ENCODE data around the gene TMEM234. TPM values are rescaled to one million over a fixed set of nuclear protein-coding genes. Genes with fewer than 3 reads are reported as not detected.

TMEM234 gene
- total RNA-seq, 1 donor from 2014 or later: 17.5 TPM

DNA sequence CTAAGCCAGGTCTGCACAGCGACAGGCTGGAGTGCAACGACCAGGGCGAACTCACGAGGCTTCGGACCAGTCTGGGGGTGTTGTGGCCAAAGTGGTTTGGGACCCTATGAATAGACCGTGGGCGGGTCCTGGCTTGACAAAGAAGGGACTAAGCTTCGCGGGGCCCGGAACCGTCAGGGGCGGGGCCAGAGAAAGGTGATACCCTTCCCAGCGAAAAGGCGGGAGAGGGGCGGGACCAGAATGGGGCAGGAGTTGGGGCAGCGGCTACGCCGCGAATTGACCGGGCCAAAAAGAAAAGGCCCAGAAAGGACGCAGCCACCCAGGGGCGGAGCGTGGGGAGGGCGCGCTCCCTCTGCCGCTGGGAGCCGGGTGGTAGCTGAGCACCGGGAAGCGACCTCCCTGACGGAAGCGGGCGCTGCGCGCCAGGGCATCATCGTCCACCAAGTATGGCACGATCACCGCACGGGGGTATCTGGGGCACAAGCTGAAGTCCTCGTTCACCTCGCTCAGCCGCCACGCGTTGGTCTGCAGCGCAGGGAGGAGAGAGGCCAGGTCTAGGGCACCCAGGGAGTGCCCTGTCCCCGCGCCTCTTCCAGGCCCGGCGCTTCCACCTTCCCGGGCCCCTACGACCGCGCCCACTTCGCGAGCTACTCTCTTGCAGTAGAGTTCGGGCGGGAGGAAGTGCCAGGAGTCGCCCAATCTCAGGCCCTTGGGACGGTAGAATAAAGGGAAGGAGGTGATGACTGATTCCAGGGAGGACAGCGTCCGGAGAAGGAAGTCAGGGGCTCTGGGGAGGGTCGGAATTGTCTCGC lies 18.2 kb upstream of the TMEM234 start:
- intact Hi-C loops (cut with micrococcal nuclease): no loop called here

DNA sequence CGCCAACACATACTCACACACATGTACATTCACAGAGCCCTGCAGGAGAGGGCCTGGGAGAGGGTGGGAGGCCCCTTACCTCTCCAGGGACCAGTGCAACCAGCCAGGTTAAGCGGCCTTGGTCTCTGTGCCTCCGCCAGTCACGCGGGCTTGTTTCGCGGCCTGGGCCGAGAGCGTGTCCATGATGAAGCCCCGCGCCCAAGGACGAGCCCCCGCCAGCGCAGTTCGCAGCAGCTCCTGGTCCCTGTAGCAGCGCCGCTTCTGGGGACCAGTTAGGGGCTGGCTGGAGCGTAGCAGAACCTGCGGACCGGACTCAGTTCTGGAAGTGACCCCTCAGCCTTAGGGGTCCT lies 17.6 kb upstream of the TMEM234 start:
- intact Hi-C loops (cut with micrococcal nuclease): no loop called here

DNA sequence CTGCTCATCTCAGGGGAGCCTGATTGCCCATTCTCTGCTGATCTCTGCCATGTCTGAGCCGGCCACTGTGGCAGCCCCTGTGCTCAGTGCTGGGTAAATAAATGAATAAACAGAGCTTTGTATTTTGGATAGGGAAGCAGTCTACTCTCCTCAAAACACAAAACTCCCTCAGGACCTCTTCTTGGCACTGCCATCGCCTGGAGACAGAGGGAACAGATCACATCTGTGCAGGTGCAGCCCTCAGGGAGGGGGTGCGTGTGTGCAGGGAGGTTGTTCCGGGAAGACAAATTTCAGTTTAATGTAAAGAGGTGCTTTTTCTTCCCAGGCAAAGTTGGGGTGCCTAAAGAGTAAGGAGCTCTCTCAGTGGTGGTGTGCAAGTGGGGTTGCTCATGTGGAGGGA lies 17.2 kb upstream of the TMEM234 start:
- intact Hi-C loops (cut with micrococcal nuclease): no loop called here

DNA sequence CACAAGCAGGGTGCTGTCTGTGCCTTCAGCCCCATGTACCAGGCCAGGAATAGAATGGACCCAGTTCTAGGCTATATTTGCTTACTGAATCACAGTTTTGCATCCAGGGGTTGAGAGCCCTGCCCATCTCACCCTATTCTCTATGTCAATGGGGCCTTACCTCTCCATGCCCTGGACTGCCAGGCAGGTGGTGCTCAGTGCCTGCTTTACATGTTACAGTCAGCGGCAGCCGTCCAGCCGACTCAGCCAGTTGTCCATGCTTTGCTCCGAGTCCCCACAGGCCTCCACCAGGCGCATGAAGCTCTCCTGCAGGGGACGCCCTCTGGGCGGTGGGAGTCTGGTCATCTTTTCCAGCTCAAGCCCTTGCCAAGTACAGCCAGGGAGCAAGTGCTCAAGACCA lies 12.6 kb upstream of the TMEM234 start:
- intact Hi-C loops (cut with micrococcal nuclease): no loop called here

DNA sequence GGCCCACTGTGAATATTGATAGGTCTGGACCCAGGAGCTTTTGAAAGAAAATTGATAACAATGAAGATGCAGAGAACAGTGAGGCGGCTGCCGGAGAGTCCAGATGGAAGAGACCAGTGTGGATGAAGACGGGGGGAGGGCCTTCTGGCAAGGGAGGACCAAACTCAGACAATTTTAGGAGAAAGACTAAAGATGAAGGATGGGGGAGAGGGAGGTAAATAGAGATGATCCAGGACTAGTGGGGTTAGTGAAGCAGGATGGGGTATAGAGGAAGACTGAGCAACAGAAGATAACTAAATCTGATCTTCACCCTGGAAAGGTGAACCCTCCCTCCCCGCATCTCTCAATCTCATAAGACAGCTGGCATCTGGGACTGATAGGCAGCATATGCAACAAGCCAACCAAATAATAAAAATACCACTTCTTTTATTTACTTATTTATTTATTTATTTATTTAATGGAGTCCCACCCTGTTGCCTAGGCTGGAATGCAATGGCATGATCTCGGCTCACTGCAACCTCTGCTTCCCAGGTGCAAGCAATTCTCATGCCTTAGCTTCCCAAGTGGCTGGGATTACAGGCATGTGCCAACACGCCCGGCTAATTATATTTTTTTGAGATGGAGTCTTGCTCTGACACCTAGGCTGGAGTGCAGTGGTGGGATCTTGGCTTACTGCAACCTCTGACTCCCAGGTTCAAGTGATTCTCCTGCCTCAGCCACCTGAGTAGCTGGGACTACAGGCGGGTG lies 10.6 kb upstream of the TMEM234 start:
- intact Hi-C loops (cut with micrococcal nuclease): no loop called here

DNA sequence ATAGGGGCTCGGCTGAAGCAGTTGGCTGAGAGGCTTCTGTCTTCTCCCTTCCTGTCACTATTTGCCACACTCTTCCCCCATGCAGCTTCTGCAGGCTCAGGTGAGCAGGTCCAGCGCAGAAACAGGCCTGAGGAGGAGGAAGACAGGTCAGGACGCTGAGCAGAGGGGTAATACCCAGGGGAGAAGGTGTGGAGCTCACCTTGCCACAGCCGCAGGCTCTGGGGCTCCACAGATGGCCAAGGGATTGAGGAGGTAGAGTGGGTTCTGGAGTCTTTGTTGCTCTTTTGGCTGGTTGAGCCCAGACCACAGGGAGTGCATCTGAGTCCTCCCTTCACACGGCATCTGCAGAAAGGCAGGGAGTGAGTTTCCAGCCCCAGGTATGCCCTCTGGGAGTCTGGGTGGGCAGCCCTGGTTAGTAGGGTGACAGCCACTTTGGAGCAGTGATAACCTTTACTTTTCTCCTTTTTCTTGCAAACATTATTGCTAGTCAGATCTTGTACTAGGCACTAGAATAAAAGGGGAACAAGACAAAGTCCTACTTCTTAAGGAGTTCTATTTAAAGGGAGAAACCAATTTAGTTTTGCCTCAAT lies 9.8 kb upstream of the TMEM234 start:
- intact Hi-C loops (cut with micrococcal nuclease): no loop called here

DNA sequence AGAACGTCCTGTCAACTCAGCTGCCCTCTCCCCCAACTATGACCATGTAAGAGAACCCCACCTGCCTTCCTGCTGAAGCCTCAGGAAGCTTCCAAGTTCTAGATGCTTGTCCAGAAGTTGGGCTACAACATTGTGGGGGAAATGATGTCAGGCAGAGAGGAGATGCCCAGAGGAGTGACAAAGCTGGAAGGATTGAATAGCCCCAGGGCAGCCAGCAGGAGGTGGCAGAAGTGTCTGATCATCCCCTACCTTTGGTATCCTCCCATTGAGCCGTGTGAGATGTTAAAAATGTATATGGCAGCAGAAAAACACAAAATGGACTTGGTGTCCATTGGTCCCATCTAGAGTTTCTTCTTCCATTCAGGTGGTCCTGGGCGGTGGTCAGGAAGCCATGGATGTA lies 6.6 kb upstream of the TMEM234 start:
- intact Hi-C loops (cut with micrococcal nuclease): no loop called here

DNA sequence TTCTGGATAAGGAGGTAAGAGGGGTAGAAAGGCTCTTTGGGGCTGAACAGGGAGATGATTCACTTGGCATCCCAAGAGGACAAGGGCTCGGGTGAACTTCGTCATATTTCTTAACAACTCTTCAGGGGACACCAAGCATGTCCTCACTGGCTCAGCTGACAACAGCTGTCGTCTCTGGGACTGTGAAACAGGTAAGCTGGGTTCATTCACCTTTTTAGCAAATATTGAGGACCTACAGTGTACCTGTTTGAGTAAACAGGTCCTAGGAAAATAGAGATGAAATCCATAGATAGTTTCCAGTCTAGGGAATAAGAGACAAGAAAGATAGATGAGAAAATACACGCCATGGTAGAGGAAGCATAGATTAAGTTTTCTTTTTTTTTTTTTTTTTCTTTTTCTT lies 2.1 kb upstream of the TMEM234 start:
- intact Hi-C loops (cut with micrococcal nuclease): no loop called here

DNA sequence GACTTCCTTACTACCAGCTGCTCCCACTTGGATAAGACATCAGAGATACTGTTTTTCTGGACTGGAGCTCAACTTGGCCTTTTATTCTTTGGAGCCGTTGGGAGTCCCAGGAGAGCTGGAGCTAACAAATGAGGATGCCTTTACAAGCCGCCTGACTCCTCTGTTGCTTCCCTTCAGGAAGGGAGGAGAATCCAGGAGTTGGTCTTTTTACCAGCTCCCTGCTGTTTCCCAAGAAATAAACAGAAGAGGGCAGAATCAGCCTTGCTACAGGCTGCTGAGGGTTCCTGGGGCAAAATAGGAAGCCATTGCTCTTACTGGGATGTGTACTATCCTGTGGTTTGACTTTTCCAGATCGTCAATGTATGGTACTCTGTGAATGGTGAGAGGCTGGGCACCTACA lies 1.5 kb upstream of the TMEM234 start:
- intact Hi-C loops (cut with micrococcal nuclease): loop anchor here (2.0 kb wide), 2 partner anchors 23 to 67 kb away; partner anchors contain the start of gene CCDC28B

DNA sequence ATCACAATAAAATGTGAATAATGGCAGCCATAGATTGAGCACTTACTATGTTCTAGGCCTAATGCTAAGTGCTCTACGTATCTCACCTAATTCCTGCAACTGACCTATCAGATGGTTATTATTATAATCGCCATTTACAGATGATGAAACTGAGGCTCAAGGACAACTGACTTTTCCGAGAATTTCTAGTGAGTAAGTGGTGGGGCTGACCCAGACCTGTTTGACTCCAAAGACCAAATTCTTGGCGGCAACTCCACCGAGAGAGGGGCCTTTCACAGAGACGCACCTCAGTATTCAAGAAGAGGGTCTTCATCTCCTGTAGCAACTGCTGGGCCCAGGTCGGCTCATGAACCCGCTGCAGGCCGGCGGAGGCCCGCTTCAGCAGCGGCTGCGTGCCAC lies 573 bp downstream of the TMEM234 start:
- intact Hi-C loops (cut with micrococcal nuclease): no loop called here

DNA sequence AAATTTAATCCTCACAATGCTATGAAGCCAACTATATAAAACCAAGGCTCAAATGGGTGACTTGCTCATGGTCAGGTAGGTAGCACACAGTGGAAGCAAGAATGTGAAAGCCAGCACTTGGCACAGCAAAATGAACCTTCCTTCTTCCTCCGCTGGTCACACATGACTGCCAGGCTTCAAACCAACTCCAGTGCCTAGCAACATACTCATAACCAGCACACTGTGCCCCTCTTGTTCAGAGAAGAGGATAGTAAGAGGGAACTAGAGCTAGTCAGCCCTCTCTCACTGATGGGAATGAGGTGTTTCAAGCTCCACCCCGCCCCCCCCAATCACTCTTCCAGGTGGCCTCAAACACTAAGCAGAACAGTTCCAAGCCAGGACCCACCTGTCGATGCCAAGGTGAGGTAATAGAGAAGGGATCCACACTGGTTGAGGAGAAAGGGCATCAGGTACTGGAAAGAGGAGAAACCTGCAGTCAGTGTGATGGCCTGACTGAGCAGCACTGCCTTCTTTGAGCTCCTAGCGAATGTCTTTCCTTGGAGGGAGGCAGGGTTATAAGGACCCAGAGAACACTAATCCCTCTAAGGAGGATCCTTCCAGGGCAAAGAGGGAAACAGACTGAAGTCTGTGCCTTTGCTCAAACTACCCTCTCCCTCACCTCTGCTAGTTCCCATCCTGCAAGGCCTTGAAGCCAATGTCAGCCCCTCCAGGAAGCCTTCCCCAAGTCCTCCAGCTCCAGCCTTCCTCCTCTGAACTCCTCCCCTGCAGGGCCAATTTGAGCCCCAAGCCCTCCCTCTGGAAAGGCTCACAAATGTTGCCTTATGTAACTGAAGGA lies 1.2 kb downstream of the TMEM234 start:
- intact Hi-C loops (cut with micrococcal nuclease): no loop called here

DNA sequence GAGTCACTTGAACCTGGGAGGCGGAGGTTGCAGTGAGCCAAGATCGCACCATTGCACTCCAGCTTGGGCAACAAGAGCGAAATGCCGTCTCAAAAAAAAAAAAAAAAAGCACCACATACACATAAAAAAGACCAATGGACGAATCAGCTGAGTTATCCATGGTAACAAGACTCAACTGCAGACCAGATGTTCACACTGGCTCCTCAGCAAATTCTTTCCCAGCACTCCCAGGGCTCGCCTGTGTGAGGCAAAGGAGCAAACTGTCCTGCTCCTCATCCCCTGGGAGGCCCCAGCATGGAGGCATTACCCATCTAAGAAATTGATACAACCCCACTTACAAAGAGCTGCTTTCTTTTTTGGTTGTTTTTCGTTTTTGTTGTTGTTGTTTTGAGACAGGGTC lies 3.1 kb downstream of the TMEM234 start:
- intact Hi-C loops (cut with micrococcal nuclease): no loop called here

DNA sequence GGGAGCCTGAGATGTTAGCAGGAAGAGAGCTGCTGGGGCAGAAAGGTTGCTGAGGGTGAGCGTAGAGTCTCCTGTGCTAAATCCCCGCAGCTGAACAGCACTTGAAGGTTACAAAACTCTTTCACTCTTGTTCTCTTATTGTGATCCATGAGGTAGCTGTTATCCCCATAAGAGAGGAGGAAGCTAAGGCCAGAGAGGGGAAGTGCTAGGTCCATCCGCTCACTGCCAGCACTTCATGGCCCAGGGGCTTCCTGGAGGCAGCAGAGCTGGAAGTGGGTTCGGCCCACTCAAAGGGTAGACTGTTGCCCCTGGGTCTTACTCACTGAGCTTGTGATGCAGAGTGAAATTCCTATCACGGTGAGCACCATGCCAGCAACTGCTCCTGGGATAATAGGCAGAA lies 5.6 kb downstream of the TMEM234 start:
- intact Hi-C loops (cut with micrococcal nuclease): no loop called here

DNA sequence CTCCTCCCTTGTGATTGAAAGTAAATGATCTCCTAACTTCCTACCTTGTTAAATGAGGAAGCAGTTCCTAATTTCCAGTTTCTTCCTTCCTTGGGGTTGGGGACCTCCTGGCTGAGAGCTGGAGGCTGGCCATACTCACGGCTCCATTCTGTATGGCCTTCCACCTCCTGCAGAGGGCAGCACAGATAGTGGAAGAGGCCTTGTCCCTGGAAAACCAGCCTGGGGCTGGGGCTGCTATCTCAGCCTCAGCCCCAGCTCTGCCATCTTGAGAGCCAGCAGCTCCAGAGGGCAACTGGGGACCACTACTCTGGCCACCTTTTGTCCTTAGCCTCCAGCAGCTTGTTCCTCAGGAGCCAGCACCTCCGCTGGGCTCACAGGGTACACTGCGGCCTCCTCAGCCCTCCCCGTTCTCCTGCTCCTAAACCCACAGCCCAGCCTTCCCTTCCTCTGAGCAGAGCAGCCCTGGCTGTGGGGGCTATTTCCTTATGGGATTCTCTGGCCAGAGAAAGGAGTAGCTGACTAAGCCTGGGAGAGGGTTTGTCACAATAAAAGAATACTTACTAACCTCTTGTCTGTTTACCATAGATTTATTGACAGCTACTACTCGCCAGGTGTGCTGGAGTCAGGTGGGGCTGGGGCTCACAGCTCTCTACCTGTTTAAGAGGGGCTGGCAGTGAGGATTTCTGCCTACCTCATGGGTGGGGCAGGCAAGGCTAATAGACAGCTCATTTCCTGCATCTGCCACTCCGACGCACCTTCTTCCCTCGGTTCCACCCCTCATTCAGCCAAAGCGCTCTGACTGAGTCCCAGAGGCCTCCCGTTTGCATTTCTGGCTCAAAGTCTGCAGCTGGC lies 6.3 kb downstream of the TMEM234 start:
- intact Hi-C loops (cut with micrococcal nuclease): loop anchor here (1.0 kb wide), 2 partner anchors 156 to 198 kb away; no protein-coding TSS in a partner anchor

DNA sequence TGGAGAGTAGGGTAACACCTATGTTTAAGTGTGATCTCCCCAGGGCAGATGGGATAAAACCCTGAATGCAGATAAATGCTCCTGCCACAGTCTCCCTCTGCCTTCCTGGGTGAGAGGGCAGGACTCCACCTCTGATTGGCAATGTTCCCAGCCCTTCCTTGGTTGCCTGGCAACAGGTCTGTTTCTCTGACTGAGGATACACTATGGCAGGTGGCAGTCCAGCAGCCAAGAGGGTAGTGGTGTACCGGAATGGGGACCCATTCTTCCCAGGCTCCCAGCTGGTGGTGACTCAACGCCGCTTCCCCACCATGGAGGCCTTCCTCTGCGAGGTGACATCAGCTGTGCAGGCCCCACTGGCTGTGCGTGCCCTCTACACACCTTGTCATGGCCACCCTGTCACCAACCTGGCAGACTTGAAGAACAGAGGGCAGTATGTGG lies 13.2 kb downstream of the TMEM234 start, which contains the start of gene DCDC2B:
TSS of gene DCDC2B (plus strand) at position 199 of the 438 bp plus-strand sequence. CDS start at position 204, 5 bp downstream.
- intact Hi-C loops (cut with micrococcal nuclease): no loop called here

DNA sequence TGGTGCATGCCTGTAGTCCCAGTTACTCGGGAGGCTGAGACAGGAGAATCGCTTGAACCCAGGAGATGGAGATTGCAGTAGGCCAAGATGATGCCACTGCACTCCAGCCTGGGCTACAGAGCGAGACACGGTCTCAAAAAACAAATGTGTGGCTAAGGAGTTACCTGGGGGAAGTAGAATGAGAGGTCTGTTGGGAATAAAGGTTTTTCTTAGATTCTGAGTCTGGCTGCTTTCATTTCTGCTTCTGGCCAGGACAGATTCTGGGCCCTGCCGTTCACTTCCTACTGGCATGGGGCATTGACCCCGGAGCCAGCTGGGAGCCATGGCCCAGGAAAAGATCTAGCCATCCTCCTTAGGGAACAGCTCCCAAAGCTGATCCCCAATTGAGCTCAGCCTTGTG lies 13.7 kb downstream of the TMEM234 start:
- intact Hi-C loops (cut with micrococcal nuclease): no loop called here

DNA sequence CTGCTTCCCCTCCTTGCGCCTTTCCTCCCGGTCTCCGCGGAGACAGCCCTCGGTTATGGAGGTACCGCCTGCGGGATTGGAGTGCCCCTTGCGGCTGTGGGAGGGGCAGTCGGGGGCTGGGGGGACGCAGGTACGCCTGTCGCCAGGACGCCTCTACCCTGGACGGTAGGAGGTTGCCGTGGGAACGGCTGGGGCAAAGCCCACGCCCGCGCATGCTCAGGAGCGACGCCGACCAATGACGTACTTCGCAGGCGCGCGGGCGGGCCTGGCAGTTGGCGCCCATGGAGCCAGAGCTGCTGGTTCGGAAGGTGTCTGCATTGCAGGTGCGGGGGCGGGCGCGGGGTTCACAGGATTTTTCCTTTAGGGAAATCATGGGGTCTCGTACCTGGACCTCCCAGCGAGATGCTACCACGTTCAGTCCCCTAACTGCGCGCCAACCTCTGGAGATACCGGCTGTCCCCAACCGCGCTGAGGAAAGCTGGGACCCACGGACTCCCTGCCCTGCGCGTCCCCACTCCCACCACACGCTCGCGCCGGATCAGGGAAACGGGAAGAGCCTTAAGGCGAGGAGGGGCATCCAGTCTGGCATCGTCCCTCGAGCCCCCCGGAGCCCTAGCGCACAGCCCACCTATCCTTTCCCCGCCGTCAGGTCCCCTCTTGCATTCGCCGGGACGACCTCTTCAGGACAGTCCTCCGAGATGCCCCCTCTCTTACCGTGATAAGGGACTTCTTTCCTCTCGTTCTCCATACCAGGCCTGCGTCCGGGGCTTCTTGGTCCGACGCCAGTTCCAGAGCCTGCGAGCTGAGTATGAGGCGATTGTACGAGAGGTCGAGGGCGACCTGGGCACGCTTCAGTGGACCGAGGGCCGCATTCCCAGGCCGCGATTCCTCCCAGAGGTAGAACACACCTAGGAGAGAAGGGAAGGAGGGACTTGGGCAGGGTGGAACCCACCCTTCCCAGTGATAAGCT lies 16.5 kb downstream of the TMEM234 start, which contains the start of gene IQCC:
TSS of gene IQCC (plus strand) at position 271 of the 970 bp plus-strand sequence. CDS start at position 282, 11 bp downstream.
- intact Hi-C loops (cut with micrococcal nuclease): no loop called here

DNA sequence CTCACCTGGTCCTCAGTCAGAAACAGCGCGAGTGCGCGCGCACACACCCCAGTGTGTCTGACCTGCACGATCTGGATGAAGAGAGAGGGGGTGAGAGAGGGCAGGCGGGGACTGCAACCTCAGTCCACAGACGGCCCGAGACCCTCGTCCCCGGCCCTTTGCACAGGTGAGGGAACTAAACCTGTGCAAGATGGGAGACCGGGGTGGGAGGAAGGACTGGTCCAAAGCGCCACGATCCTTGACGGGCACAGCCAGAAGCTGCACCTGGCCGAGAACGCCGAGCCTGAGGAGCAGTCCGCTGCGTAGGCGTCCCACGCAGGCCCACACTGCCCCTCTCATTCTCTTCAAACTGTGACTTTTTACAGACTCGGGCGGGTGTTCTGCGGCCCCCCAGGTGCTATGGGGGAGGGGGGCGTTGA lies 17.2 kb downstream of the TMEM234 start:
- intact Hi-C loops (cut with micrococcal nuclease): loop anchor here (5.0 kb wide), 2 partner anchors 187 to 207 kb away; partner anchors contain the start of gene BSDC1
